ENCODE results near the gene KLC3. TPM values are rescaled to one million over a fixed set of nuclear protein-coding genes. Genes with fewer than 3 reads are reported as not detected.

KLC3 gene
- total and polyA plus RNA-seq, 2 donors (not counting 1 experiment from before 2014, with no cell fraction given), result 0.09 to 0.17 TPM

GRCh38 chr19:45297674-45298073 lies 42.9 kb upstream of the KLC3 start:
- H3K36me3 ChIP-seq (ENCODE audit: control insufficient read depth, insufficient read depth, low read length), result peaks cover 1% of the 10 kb centered on the region
- no peak overlapping the region for H3K4me3 ChIP-seq (replicated peaks in 1 of 4; ENCODE audit: control extremely low read depth in 1 of 4, insufficient read depth in 1 of 4, low read depth in 3 of 4, low read length in 4 of 4)

DNA sequence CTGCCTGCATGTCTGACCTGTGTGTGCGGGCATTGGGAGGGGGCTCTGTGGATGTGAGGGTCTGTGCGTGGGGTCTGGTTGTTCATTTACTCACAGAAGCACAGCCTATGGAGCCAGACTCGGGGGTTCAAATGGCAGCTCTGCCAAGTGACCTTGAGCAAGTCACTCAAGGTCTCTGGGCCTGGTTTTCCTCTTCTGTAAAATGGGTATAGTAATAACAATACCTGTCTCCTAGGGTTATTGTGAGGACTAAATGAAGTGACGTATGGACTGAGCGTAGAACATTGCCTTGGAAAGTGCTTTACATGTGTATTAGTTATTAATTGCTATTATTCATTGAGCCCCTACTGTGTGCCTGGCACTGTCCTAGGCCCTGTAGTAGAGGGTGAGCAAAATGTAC lies 42.3 kb upstream of the KLC3 start:
- H3K36me3 ChIP-seq (ENCODE audit: control insufficient read depth, insufficient read depth, low read length), result peaks cover 1% of the 10 kb centered on the region
- H3K27me3 ChIP-seq (ENCODE audit: control insufficient read depth, insufficient read depth, low read length), result no peaks in the 10 kb centered on the region
- no peak overlapping the region for H3K9ac ChIP-seq (ENCODE audit: insufficient read depth, low read length)

More at GRCh38 chr19:45297674-45298073, 42.9 kb upstream of the KLC3 start:
- Histone ChIP-seq H3K27ac (ENCODE audit: insufficient read depth, low read length) (no peak overlapping the region), H3K9ac (ENCODE audit: insufficient read depth, low read length) (no peak overlapping the region), H4K20me1 (ENCODE audit: control insufficient read depth, extremely low read depth, insufficient read depth, low read length) (no peaks in the 10 kb centered on the region), H3K4me2 (ENCODE audit: extremely low read depth, insufficient read depth, low read length) (no peak overlapping the region), H3K4me1 (ENCODE audit: control insufficient read depth, extremely low read depth, insufficient read depth, low read length) (no peaks in the 10 kb centered on the region), H3K79me2 (ENCODE audit: control insufficient read depth, insufficient read depth, low read length) (no peaks in the 10 kb centered on the region), H3K9me3 (ENCODE audit: control insufficient read depth, insufficient read depth, low read depth, low read length) (no peaks in the 10 kb centered on the region), H2AFZ (ENCODE audit: low read length) (no peak overlapping the region), H3K27me3 (ENCODE audit: control insufficient read depth, insufficient read depth, low read length) (no peaks in the 10 kb centered on the region)
- no peak for DNase-seq (ENCODE audit: low read depth in 2 of 2)
- TF ChIP-seq, protein P1, sequence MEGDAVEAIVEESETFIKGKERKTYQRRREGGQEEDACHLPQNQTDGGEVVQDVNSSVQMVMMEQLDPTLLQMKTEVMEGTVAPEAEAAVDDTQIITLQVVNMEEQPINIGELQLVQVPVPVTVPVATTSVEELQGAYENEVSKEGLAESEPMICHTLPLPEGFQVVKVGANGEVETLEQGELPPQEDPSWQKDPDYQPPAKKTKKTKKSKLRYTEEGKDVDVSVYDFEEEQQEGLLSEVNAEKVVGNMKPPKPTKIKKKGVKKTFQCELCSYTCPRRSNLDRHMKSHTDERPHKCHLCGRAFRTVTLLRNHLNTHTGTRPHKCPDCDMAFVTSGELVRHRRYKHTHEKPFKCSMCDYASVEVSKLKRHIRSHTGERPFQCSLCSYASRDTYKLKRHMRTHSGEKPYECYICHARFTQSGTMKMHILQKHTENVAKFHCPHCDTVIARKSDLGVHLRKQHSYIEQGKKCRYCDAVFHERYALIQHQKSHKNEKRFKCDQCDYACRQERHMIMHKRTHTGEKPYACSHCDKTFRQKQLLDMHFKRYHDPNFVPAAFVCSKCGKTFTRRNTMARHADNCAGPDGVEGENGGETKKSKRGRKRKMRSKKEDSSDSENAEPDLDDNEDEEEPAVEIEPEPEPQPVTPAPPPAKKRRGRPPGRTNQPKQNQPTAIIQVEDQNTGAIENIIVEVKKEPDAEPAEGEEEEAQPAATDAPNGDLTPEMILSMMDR (conservative IDR thresholded peaks at IDR 0.05 in 1 of 2, IDR thresholded peaks at IDR 0.05 in 1 of 2; ENCODE audit: low read depth in 1 of 2, low read length in 2 of 2), result no peak
- TF ChIP-seq EZH2 (IDR thresholded peaks at IDR 0.05; ENCODE audit: low read length, missing control alignments), result no peak

GRCh38 chr19:45299719-45300118 lies 40.8 kb upstream of the KLC3 start:
- H3K79me2 ChIP-seq (ENCODE audit: control insufficient read depth, insufficient read depth, low read length), result no peaks in the 10 kb centered on the region
- no peak overlapping the region for H2AFZ ChIP-seq (ENCODE audit: low read length)
- H3K9ac ChIP-seq (ENCODE audit: insufficient read depth, low read length), result no peak overlapping the region
- no peak for TF ChIP-seq EZH2 (IDR thresholded peaks at IDR 0.05; ENCODE audit: low read length, missing control alignments)
- TF ChIP-seq, protein P1 (conservative IDR thresholded peaks at IDR 0.05 in 1 of 2, IDR thresholded peaks at IDR 0.05 in 1 of 2; ENCODE audit: low read depth in 1 of 2, low read length in 2 of 2), result no peak
- H3K4me2 ChIP-seq (ENCODE audit: extremely low read depth, insufficient read depth, low read length), result no peak overlapping the region
- peaks cover 1% of the 10 kb centered on the region for H3K36me3 ChIP-seq (ENCODE audit: control insufficient read depth, insufficient read depth, low read length)
- H3K27ac ChIP-seq (ENCODE audit: insufficient read depth, low read length), result no peak overlapping the region
- no peaks in the 10 kb centered on the region for H3K4me1 ChIP-seq (ENCODE audit: control insufficient read depth, extremely low read depth, insufficient read depth, low read length)
- DNase-seq (ENCODE audit: low read depth in 2 of 2), result no peak
- H3K27me3 ChIP-seq (ENCODE audit: control insufficient read depth, insufficient read depth, low read length), result no peaks in the 10 kb centered on the region
- no peak overlapping the region for H3K4me3 ChIP-seq (replicated peaks in 1 of 4; ENCODE audit: control extremely low read depth in 1 of 4, insufficient read depth in 1 of 4, low read depth in 3 of 4, low read length in 4 of 4)
- no peaks in the 10 kb centered on the region for H4K20me1 ChIP-seq (ENCODE audit: control insufficient read depth, extremely low read depth, insufficient read depth, low read length)
- no peaks in the 10 kb centered on the region for H3K9me3 ChIP-seq (ENCODE audit: control insufficient read depth, insufficient read depth, low read depth, low read length)

More for the DNA sequence above, 42.3 kb upstream of the KLC3 start:
- TF ChIP-seq, protein P1 (conservative IDR thresholded peaks at IDR 0.05 in 1 of 2, IDR thresholded peaks at IDR 0.05 in 1 of 2; ENCODE audit: low read depth in 1 of 2, low read length in 2 of 2), result no peak
- no peak for TF ChIP-seq EZH2 (IDR thresholded peaks at IDR 0.05; ENCODE audit: low read length, missing control alignments)
- Histone ChIP-seq H2AFZ (ENCODE audit: low read length) (no peak overlapping the region), H3K4me3 (replicated peaks in 1 of 4; ENCODE audit: control extremely low read depth in 1 of 4, insufficient read depth in 1 of 4, low read depth in 3 of 4, low read length in 4 of 4) (no peak overlapping the region), H3K9me3 (ENCODE audit: control insufficient read depth, insufficient read depth, low read depth, low read length) (no peaks in the 10 kb centered on the region), H3K4me2 (ENCODE audit: extremely low read depth, insufficient read depth, low read length) (no peak overlapping the region), H3K79me2 (ENCODE audit: control insufficient read depth, insufficient read depth, low read length) (no peaks in the 10 kb centered on the region), H3K4me1 (ENCODE audit: control insufficient read depth, extremely low read depth, insufficient read depth, low read length) (no peaks in the 10 kb centered on the region), H3K27ac (ENCODE audit: insufficient read depth, low read length) (no peak overlapping the region), H4K20me1 (ENCODE audit: control insufficient read depth, extremely low read depth, insufficient read depth, low read length) (no peaks in the 10 kb centered on the region)
- no peak for DNase-seq (ENCODE audit: low read depth in 2 of 2)
